A549 (cell line): ENCODE measurements around the gene ZSCAN5A. TPM values are rescaled to one million over a fixed set of nuclear protein-coding genes. Genes with fewer than 3 reads are reported as not detected.

ENCODE experiments used
- ATAC-seq, 2 experiments: fragments of 200-7000 bp in 1 of 2; fragments of >200 bp in 1 of 2; cut with Nextera tagmentation in 1 of 2; cut with Tn5 transposase in 1 of 2; 3 replicates each; pipeline versions ENCODE4 v1.8.0 to v1.9.1; 2018 to 2020; ENCODE audit warnings: mild to moderate bottlenecking in 1 of 2, moderate library complexity in 1 of 2
- CTCF ChIA-PET: fragments of 300-600 bp; sonication (Branson Sonifier 250); formaldehyde crosslinking; extraction: SDS; loops from one replicate; lab custom pipeline; 2021; ENCODE audit warnings: antibody characterized with exemption, inconsistent platforms; lab: Yijun Ruan, JAX
- POLR2A ChIA-PET: fragments of 350-600 bp; formaldehyde crosslinking; extraction: SDS; loops from one replicate; lab custom pipeline; 2021; ENCODE audit warnings: antibody characterized with exemption, inconsistent platforms; lab: Yijun Ruan, JAX
- DNase-seq, 2 experiments: peaks; one replicate each; pipeline versions ENCODE4 v3.0.0 to v3.0.0-alpha.2; 2011 to 2016; ENCODE audit warnings: low read depth in 1 of 2, low spot score in 1 of 2
- FAIRE-seq: peaks from 2 replicates; lab custom pipeline; 2011; peaks lifted over from hg19 to GRCh38; lab: Jason Lieb, UNC
- H3K27ac ChIP-seq, 2 experiments: fragments of >200 bp; sonication (Bioruptor Twin); formaldehyde crosslinking; 3 replicates each; pipeline ENCODE4 v1.5.1; 2016 to 2017
- H3K4me1 ChIP-seq: fragments of >200 bp; sonication (Bioruptor Twin); formaldehyde crosslinking; 3 replicates; pipeline ENCODE4 v1.6.1; 2016
- H3K4me2 ChIP-seq: fragments of >200 bp; sonication (Bioruptor Twin); formaldehyde crosslinking; 3 replicates; pipeline ENCODE4 v1.6.1; 2016
- H3K4me3 ChIP-seq: fragments of >200 bp; sonication (Bioruptor Twin); formaldehyde crosslinking; 3 replicates; pipeline ENCODE4 v1.5.1; 2016
- H3K9me3 ChIP-seq: fragments of >200 bp; sonication (Bioruptor Twin); formaldehyde crosslinking; 3 replicates; pipeline ENCODE4 v1.6.1; 2016
- EHMT2 ChIP-seq: fragments of 200-600 bp; sonication (generic); IDR thresholded peaks from 2 replicates; pipeline ENCODE4 v1.6.1; 2016; ENCODE audit warnings: antibody characterized with exemption, low read depth, mild to moderate bottlenecking, moderate library complexity
- EP300 ChIP-seq, 2 experiments: fragments of >200 bp; sonication (Bioruptor Twin); formaldehyde crosslinking; IDR thresholded peaks; 2 replicates in 1 of 2; 3 replicates in 1 of 2; pipeline ENCODE4 v1.6.1; 2016 to 2017
- ESRRA ChIP-seq: fragments of 150-350 bp; IDR thresholded peaks from 2 replicates; pipeline ENCODE4 v1.6.1; 2014; ENCODE audit warnings: mild to moderate bottlenecking, low read length, borderline replicate concordance
- FOSL2 ChIP-seq, 2 experiments: fragments of 450-650 bp in 1 of 2; fragments of >200 bp in 1 of 2; sonication (Bioruptor Twin) in 1 of 2; formaldehyde crosslinking; IDR thresholded peaks; 2 replicates each; pipeline versions ENCODE4 v1.5.0 to v1.6.1; 2016 to 2020; ENCODE audit warnings: mild to moderate bottlenecking in 1 of 2, moderate library complexity in 1 of 2
- GATA3 ChIP-seq: IDR thresholded peaks from 2 replicates; pipeline ENCODE4 v1.6.1; 2012; ENCODE audit warnings: borderline replicate concordance
- HDAC2 ChIP-seq: fragments of 200-600 bp; sonication (generic); IDR thresholded peaks from 2 replicates; pipeline ENCODE4 v1.6.1; 2016
- HEYL ChIP-seq: fragments of 250-450 bp; sonication (Bioruptor Pico); IDR thresholded peaks from 2 replicates; pipeline ENCODE4 v1.8.0; 2021; ENCODE audit warnings: mild to moderate bottlenecking, moderate library complexity
- HOXA7 ChIP-seq: fragments of 250-450 bp; sonication (Bioruptor Pico); IDR thresholded peaks from 2 replicates; pipeline ENCODE4 v1.5.0; 2020; ENCODE audit warnings: mild to moderate bottlenecking, moderate library complexity
- HOXB13 ChIP-seq: fragments of 250-450 bp; sonication (Bioruptor Pico); IDR thresholded peaks from 2 replicates; pipeline ENCODE4 v1.5.0; 2020; ENCODE audit warnings: low read depth, mild to moderate bottlenecking, moderate library complexity
- JUNB ChIP-seq: fragments of >200 bp; sonication (Bioruptor Twin); formaldehyde crosslinking; IDR thresholded peaks from 2 replicates; pipeline ENCODE4 v1.6.1; 2016
- MAFK ChIP-seq: fragments of 450-650 bp; IDR thresholded peaks from 2 replicates; pipeline ENCODE4 v1.6.1; 2014; ENCODE audit not compliant: partially characterized antibody
- MYC ChIP-seq: IDR thresholded peaks from 2 replicates; pipeline ENCODE4 v1.6.1; 2012; ENCODE audit warnings: mild to moderate bottlenecking, inconsistent platforms, low read length, improper control_type of control experiment, borderline replicate concordance
- NFE2L2 ChIP-seq: fragments of 150-350 bp; conservative IDR thresholded peaks from 2 replicates; pipeline ENCODE4 v1.6.1; 2014; ENCODE audit warnings: low read length
- NPAS2 ChIP-seq: fragments of 250-450 bp; sonication (Bioruptor Pico); IDR thresholded peaks from 2 replicates; pipeline ENCODE4 v1.8.0; 2022; ENCODE audit warnings: mild to moderate bottlenecking, moderate library complexity, borderline replicate concordance
- PBX3 ChIP-seq: IDR thresholded peaks from 2 replicates; pipeline ENCODE4 v1.6.1; 2012
- PHF8 ChIP-seq: fragments of 200-600 bp; sonication (generic); IDR thresholded peaks from 2 replicates; pipeline ENCODE4 v1.6.1; 2016; ENCODE audit warnings: low read depth, mild to moderate bottlenecking, antibody characterized with exemption, moderate library complexity, borderline replicate concordance
- RCOR1 ChIP-seq: fragments of 150-350 bp; IDR thresholded peaks from 2 replicates; pipeline ENCODE4 v1.6.1; 2014; ENCODE audit warnings: antibody characterized with exemption, low read length, low read depth
- REST ChIP-seq: fragments of 200-600 bp; sonication (generic); IDR thresholded peaks from 2 replicates; pipeline ENCODE4 v1.6.1; 2016; ENCODE audit warnings: antibody characterized with exemption, mild to moderate bottlenecking, moderate library complexity
- RNF2 ChIP-seq: fragments of 200-600 bp; sonication (generic); IDR thresholded peaks from 2 replicates; pipeline ENCODE4 v1.6.1; 2016; ENCODE audit warnings: low read depth, mild to moderate bottlenecking, antibody characterized with exemption, moderate library complexity, borderline replicate concordance
- SREBF2 ChIP-seq: fragments of 450-650 bp; IDR thresholded peaks from 2 replicates; pipeline ENCODE4 v1.6.1; 2014; ENCODE audit warnings: mild to moderate bottlenecking, moderate library complexity
- USF2 ChIP-seq: fragments of 450-650 bp; IDR thresholded peaks from 2 replicates; pipeline ENCODE4 v1.6.1; 2014; ENCODE audit warnings: antibody characterized with exemption
- ZNF302 ChIP-seq: fragments of 250-450 bp; sonication (Bioruptor Pico); IDR thresholded peaks from 2 replicates; pipeline ENCODE4 v1.9.0; 2021; ENCODE audit warnings: inconsistent platforms, mild to moderate bottlenecking, moderate library complexity
- WGBS: methylation state at CpG from one replicate; pipeline ENCODE4 v1.1.6; 2017; ENCODE audit errors: missing lambda C conversion rate; 5-methylcytosine and 5-hydroxymethylcytosine counted together
- polyA plus RNA-seq, 4 experiments: library from polyadenylated mRNA; depleted of rRNA in 3 of 4; stranded (reverse); fragments of >200 nt; fragmentation: RNase III in 1 of 4; extraction: RNeasy Plus Mini Kit Qiagen cat#74134 plus additional on column Dnase treatment in 1 of 4; gene quantifications; 2 replicates in 3 of 4; 3 replicates in 1 of 4; pipeline ENCODE4 v1.2.3, GENCODE V29; 2011 to 2017

Gene ZSCAN5A
- polyA plus RNA-seq, 2 of the 4 experiments (the other 2 are of a cell fraction): 10.8 to 13.3 TPM

- no peak for DNase-seq
- CTCF ChIA-PET: interaction anchor here (1.2 kb wide), 1 partner anchor 9 kb away, joined by 4 read pairs; no protein-coding TSS in a partner anchor
- no peak for FAIRE-seq
- POLR2A ChIA-PET: no interaction called here
- Histone ChIP-seq H3K4me1 (no peaks in the 10 kb centered on the region), H3K9me3 (peaks cover 12% of the 10 kb centered on the region; the same call in 2 of the 3 replicates), H3K27ac (no peak overlapping the region), H3K4me2 (no peak overlapping the region), H3K4me3 (no peak overlapping the region)
- 0% methylated on average over 1 of the region's 1 CpG for WGBS
- no peak for ATAC-seq
- no peak for TF ChIP-seq RNF2
- no peak for TF ChIP-seq NFE2L2
- no peak for TF ChIP-seq FOSL2 (IDR thresholded peaks at IDR 0.05)
- no peak for TF ChIP-seq FOSL2 (CRISPR knock-in tag; IDR thresholded peaks at IDR 0.05)
- TF ChIP-seq EP300 (IDR thresholded peaks at IDR 0.05): no peak
- no peak for TF ChIP-seq MYC
- TF ChIP-seq PHF8: no peak
- TF ChIP-seq ZNF302 (CRISPR knock-in tag): no peak
- no peak for TF ChIP-seq HOXA7 (CRISPR knock-in tag)
- no peak for TF ChIP-seq HOXB13 (CRISPR knock-in tag)
- no peak for TF ChIP-seq REST
- no peak for TF ChIP-seq RCOR1
- no peak for TF ChIP-seq USF2
- no peak for TF ChIP-seq EHMT2
- TF ChIP-seq ESRRA: no peak
- TF ChIP-seq HDAC2: no peak
- no peak for TF ChIP-seq NPAS2 (CRISPR knock-in tag)
- no peak for TF ChIP-seq SREBF2
- TF ChIP-seq, all 56 proteins: peak for 0
Measured at GRCh38 chr19:56324436-56324835, 9.8 kb upstream of the ZSCAN5A start.

GRCh38 chr19:56321989-56322440 lies 7.4 kb upstream of the ZSCAN5A start:
- WGBS: 47% methylated on average over 7 of the region's 7 CpGs
- Histone ChIP-seq H3K4me2 (no peak overlapping the region), H3K4me3 (no peak overlapping the region), H3K4me1 (no peaks in the 10 kb centered on the region), H3K9me3 (peaks cover 7% of the 10 kb centered on the region; the same call in 2 of the 3 replicates), H3K27ac (no peak overlapping the region)
- FAIRE-seq: no peak
- POLR2A ChIA-PET: no interaction called here
- DNase-seq: no peak
- ATAC-seq: no peak
- CTCF ChIA-PET: interaction anchor here (1.4 to 2.7 kb wide), 3 partner anchors 11 to 256 kb away, joined by 4 to 7 read pairs (median 6); no protein-coding TSS in a partner anchor
- TF ChIP-seq JUNB (no peak), HEYL (no peak), GATA3 (no peak), MAFK (no peak), PBX3 (no peak)
